Measurements from ENCODE around the gene ATP7B.

Gene ATP7B

GRCh38 chr13:51955281-51955771, 55.9 kb downstream of the ATP7B start:
- TF ChIP-seq GATA2 (IDR thresholded peaks at IDR 0.05; ENCODE audit: low read depth, low read length): no peak

GRCh38 chr13:51953347-51954195, 57.7 kb downstream of the ATP7B start:
- TF ChIP-seq GATA3 (IDR thresholded peaks at IDR 0.05; ENCODE audit: low read depth, low read length): no peak
- no peak for TF ChIP-seq GATA2 (IDR thresholded peaks at IDR 0.05; ENCODE audit: low read depth, low read length)

- TF ChIP-seq GATA2 (IDR thresholded peaks at IDR 0.05; ENCODE audit: low read depth, low read length) (no peak), GATA3 (IDR thresholded peaks at IDR 0.05; ENCODE audit: low read depth, low read length) (no peak)
Measured at GRCh38 chr13:51950722-51951121, 60.5 kb downstream of the ATP7B start.

- no peak for TF ChIP-seq GATA2 (IDR thresholded peaks at IDR 0.05; ENCODE audit: low read depth, low read length)
- TF ChIP-seq GATA3 (IDR thresholded peaks at IDR 0.05; ENCODE audit: low read depth, low read length): no peak
Measured at GRCh38 chr13:51946163-51946669, 65.0 kb downstream of the ATP7B start.

GRCh38 chr13:51945149-51945548, 66.1 kb downstream of the ATP7B start:
- TF ChIP-seq GATA3 (IDR thresholded peaks at IDR 0.05; ENCODE audit: low read depth, low read length) (no peak), GATA2 (IDR thresholded peaks at IDR 0.05; ENCODE audit: low read depth, low read length) (no peak)

- TF ChIP-seq GATA2 (IDR thresholded peaks at IDR 0.05; ENCODE audit: low read depth, low read length): no peak
- TF ChIP-seq GATA3 (IDR thresholded peaks at IDR 0.05; ENCODE audit: low read depth, low read length): no peak
Measured at GRCh38 chr13:51944428-51944827, 66.8 kb downstream of the ATP7B start.

- no peak for TF ChIP-seq GATA3 (IDR thresholded peaks at IDR 0.05; ENCODE audit: low read depth, low read length)
- no peak for TF ChIP-seq GATA2 (IDR thresholded peaks at IDR 0.05; ENCODE audit: low read depth, low read length)
Measured at GRCh38 chr13:51943721-51944120, 67.5 kb downstream of the ATP7B start.

GRCh38 chr13:51942189-51942588, 69.1 kb downstream of the ATP7B start:
- no peak for TF ChIP-seq GATA2 (IDR thresholded peaks at IDR 0.05; ENCODE audit: low read depth, low read length)
- TF ChIP-seq GATA3 (IDR thresholded peaks at IDR 0.05; ENCODE audit: low read depth, low read length): no peak

GRCh38 chr13:51938454-51938853, 72.8 kb downstream of the ATP7B start:
- TF ChIP-seq GATA2 (IDR thresholded peaks at IDR 0.05; ENCODE audit: low read depth, low read length) (no peak), GATA3 (IDR thresholded peaks at IDR 0.05; ENCODE audit: low read depth, low read length) (no peak)

GRCh38 chr13:51937320-51938290, 73.6 kb downstream of the ATP7B start:
- TF ChIP-seq GATA2 (IDR thresholded peaks at IDR 0.05; ENCODE audit: low read depth, low read length) (no peak), GATA3 (IDR thresholded peaks at IDR 0.05; ENCODE audit: low read depth, low read length) (no peak)

- TF ChIP-seq GATA3 (IDR thresholded peaks at IDR 0.05; ENCODE audit: low read depth, low read length): no peak
- TF ChIP-seq GATA2 (IDR thresholded peaks at IDR 0.05; ENCODE audit: low read depth, low read length): no peak
Measured at GRCh38 chr13:51935326-51936171, 75.7 kb downstream of the ATP7B start.

GRCh38 chr13:51934461-51935087, 76.7 kb downstream of the ATP7B start:
- no peak for TF ChIP-seq GATA2 (IDR thresholded peaks at IDR 0.05; ENCODE audit: low read depth, low read length)
- no peak for TF ChIP-seq GATA3 (IDR thresholded peaks at IDR 0.05; ENCODE audit: low read depth, low read length)

Data from SH-SY5Y (cell line).